ENCODE measurements around the gene SMIM17.
"Not testable (repeated sequence)": the region's sequence is repeated elsewhere in the genome, so short reads cannot be mapped to it uniquely, and the experiment has no call there.

The SMIM17 gene

GRCh38 chr19:56660381-56661107 is 17.6 kb downstream of the SMIM17 start:
- no peak for DNase-seq (ENCODE audit: low spot score)

GRCh38 chr19:56661248-56661647 is 18.3 kb downstream of the SMIM17 start:
- DNase-seq (ENCODE audit: low spot score): no peak

GRCh38 chr19:56663931-56664500 is 21.1 kb downstream of the SMIM17 start:
- no peak for DNase-seq (ENCODE audit: low spot score)

- no peak for DNase-seq (ENCODE audit: low spot score)
These were observed 21.6 kb downstream of the SMIM17 start for GRCh38 chr19:56664511-56664910.

GRCh38 chr19:56667311-56667870 is 24.4 kb downstream of the SMIM17 start:
- no peak for DNase-seq (ENCODE audit: low spot score)

GRCh38 chr19:56668676-56669075 is 25.7 kb downstream of the SMIM17 start:
- DNase-seq (ENCODE audit: low spot score): no peak

GRCh38 chr19:56670401-56670960 is 27.5 kb downstream of the SMIM17 start:
- DNase-seq (ENCODE audit: low spot score): no peak

GRCh38 chr19:56670961-56671612 is 28.1 kb downstream of the SMIM17 start:
- DNase-seq (ENCODE audit: low spot score): no peak

GRCh38 chr19:56671613-56671994 is 28.6 kb downstream of the SMIM17 start, which contains the start of gene ZNF835:
Gene ZNF835 (minus strand): TSS chr19:56671757. CDS start chr19:56665198, 6,559 bp downstream.
- no peak for DNase-seq (ENCODE audit: low spot score)

- DNase-seq (ENCODE audit: low spot score): not testable (repeated sequence)
These were observed 29.7 kb downstream of the SMIM17 start for GRCh38 chr19:56672610-56673009.

GRCh38 chr19:56678205-56678604 is 35.2 kb downstream of the SMIM17 start:
- DNase-seq (ENCODE audit: low spot score): no peak

GRCh38 chr19:56681702-56682101 is 38.7 kb downstream of the SMIM17 start:
- no peak for DNase-seq (ENCODE audit: low spot score)

GRCh38 chr19:56683116-56683515 is 40.2 kb downstream of the SMIM17 start:
- no peak for DNase-seq (ENCODE audit: low spot score)

- DNase-seq (ENCODE audit: low spot score): peak; percentile 40
These were observed 44.1 kb downstream of the SMIM17 start for GRCh38 chr19:56687031-56687430.

- DNase-seq (ENCODE audit: low spot score): no peak
These were observed 46.2 kb downstream of the SMIM17 start for GRCh38 chr19:56689198-56689597.

GRCh38 chr19:56690670-56691069 is 47.7 kb downstream of the SMIM17 start:
- no peak for DNase-seq (ENCODE audit: low spot score)

GRCh38 chr19:56692206-56692895 is 49.4 kb downstream of the SMIM17 start:
- DNase-seq (ENCODE audit: low spot score): no peak

GRCh38 chr19:56699552-56699951 is 56.6 kb downstream of the SMIM17 start:
- no peak for DNase-seq (ENCODE audit: low spot score)

GRCh38 chr19:56701895-56702294 is 58.9 kb downstream of the SMIM17 start:
- no peak for DNase-seq (ENCODE audit: low spot score)

- no peak for DNase-seq (ENCODE audit: low spot score)
These were observed 63.0 kb downstream of the SMIM17 start for GRCh38 chr19:56705939-56706338.

Data from SW480 (cell line).